PFSK-1 (cell line): ENCODE results near the gene SYNE1.

ENCODE experiments used
- POLR2AphosphoS5 ChIP-seq: IDR thresholded peaks from 2 replicates; pipeline ENCODE4 v1.6.1; 2012; ENCODE audit warnings: low read depth, mild to moderate bottlenecking, control low read depth, low read length, moderate library complexity
- SIN3A ChIP-seq: IDR thresholded peaks from 2 replicates; pipeline ENCODE4 v1.6.1; 2012; ENCODE audit warnings: mild to moderate bottlenecking, low read length, moderate library complexity, borderline replicate concordance; ENCODE audit not compliant: insufficient read depth
- TF ChIP-seq, protein P1 (sequence below), 2 experiments: IDR thresholded peaks; 2 replicates each; pipeline versions ENCODE4 v1.6.1 to v1.8.0; 2011 to 2012; ENCODE audit warnings: low read depth in 2 of 2, low read length in 2 of 2, control low read depth in 1 of 2, inconsistent platforms in 1 of 2, mild to moderate bottlenecking in 1 of 2, moderate library complexity in 1 of 2; ENCODE audit not compliant: insufficient read depth in 1 of 2

DNA sequence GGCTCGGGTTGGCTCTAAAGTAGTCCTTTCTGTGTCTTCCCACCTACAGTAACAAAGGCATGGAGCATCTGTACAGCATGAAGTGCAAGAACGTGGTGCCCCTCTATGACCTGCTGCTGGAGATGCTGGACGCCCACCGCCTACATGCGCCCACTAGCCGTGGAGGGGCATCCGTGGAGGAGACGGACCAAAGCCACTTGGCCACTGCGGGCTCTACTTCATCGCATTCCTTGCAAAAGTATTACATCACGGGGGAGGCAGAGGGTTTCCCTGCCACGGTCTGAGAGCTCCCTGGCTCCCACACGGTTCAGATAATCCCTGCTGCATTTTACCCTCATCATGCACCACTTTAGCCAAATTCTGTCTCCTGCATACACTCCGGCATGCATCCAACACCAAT, 538.5 kb downstream of the SYNE1 start:
- TF ChIP-seq SIN3A (no peak), POLR2AphosphoS5 (no peak)
- TF ChIP-seq, protein P1, sequence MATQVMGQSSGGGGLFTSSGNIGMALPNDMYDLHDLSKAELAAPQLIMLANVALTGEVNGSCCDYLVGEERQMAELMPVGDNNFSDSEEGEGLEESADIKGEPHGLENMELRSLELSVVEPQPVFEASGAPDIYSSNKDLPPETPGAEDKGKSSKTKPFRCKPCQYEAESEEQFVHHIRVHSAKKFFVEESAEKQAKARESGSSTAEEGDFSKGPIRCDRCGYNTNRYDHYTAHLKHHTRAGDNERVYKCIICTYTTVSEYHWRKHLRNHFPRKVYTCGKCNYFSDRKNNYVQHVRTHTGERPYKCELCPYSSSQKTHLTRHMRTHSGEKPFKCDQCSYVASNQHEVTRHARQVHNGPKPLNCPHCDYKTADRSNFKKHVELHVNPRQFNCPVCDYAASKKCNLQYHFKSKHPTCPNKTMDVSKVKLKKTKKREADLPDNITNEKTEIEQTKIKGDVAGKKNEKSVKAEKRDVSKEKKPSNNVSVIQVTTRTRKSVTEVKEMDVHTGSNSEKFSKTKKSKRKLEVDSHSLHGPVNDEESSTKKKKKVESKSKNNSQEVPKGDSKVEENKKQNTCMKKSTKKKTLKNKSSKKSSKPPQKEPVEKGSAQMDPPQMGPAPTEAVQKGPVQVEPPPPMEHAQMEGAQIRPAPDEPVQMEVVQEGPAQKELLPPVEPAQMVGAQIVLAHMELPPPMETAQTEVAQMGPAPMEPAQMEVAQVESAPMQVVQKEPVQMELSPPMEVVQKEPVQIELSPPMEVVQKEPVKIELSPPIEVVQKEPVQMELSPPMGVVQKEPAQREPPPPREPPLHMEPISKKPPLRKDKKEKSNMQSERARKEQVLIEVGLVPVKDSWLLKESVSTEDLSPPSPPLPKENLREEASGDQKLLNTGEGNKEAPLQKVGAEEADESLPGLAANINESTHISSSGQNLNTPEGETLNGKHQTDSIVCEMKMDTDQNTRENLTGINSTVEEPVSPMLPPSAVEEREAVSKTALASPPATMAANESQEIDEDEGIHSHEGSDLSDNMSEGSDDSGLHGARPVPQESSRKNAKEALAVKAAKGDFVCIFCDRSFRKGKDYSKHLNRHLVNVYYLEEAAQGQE (IDR thresholded peaks at IDR 0.05; ENCODE audit: insufficient read depth in 1 of 2, low read depth in 2 of 2, low read length in 2 of 2), result no peak
